Prostate gland (tissue), 2 donors: Measurements from ENCODE around the gene PGF.

Experiments
- CTCF ChIP-seq, 4 experiments: fragments of 200-600 bp in 2 of 4; fragments of 450-650 bp in 2 of 4; sonication (generic) in 2 of 4; IDR thresholded peaks; 1 replicate in 3 of 4; 2 replicates in 1 of 4; pipeline ENCODE4 v1.5.1; 2016 to 2019; ENCODE audit warnings: antibody characterized with exemption in 4 of 4, mild to moderate bottlenecking in 2 of 4, moderate library complexity in 2 of 4
- POLR2A ChIP-seq: fragments of 450-650 bp; IDR thresholded peaks from one replicate; pipeline ENCODE4 v1.6.1; 2016; ENCODE audit warnings: antibody characterized with exemption, mild to moderate bottlenecking
- POLR2AphosphoS5 ChIP-seq: sonication (generic); formaldehyde crosslinking; IDR thresholded peaks from one replicate; pipeline ENCODE4 v1.6.1; 2017; ENCODE audit warnings: antibody characterized with exemption

DNA sequence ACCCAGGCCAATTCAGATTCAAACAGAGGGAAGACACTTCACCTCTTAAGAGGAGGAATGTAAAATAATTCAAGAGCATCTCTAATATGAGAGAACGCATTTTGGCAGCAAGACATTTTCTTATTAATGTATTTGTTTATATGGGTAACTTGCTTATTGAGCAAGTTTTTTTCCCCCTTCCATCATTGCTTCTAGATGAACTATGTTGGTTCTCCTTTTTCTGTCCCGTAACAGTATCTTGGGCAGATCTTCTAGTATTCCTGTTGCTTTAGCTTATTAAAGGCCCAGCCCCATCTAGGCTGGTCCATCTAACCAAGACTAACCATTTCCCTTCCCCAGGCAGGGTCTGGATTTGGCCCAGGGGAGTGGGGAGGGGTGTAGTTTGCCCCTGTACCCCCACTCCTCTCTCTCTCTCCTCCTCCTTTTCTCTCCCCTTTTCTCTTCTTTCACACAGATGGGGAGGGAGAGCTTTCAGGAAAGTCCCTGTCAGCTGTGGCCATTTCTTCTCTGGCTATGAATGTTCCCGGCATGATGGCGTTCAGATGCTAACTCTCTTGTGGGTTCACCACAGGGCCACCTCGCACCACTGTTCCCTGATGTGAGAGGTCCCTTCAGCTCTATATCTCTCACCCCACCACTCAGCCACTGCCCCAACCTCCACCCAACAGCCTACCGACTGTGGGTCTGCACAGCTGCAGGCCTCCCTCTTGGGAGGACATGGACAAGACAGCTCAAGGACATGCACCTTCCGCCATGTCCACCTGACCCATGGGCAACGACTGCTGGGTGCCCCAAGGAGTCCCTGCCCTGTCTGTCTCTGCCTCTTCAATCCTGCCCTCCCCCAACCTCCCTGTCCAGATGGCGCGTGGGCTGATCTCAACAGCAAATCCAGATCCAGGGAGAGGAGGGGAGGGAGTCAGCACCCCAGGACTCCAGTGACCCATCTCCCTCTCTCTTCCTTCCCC is 16.6 kb downstream of the PGF start:
- TF ChIP-seq POLR2AphosphoS5 (no peak), POLR2A (no peak), CTCF (IDR thresholded peaks at IDR 0.05) (no peak)
